CD4-positive, alpha-beta T cell treated with Interferon gamma for 1 hour (primary cell): ENCODE results near the gene PIP5K1B.

ENCODE experiments used
- DNase-seq: peaks from one replicate; pipeline ENCODE4 v3.0.0-alpha.2; 2020

PIP5K1B gene

GRCh38 chr9:68822596-68823165 is 117.6 kb downstream of the PIP5K1B start:
- no peak for DNase-seq

- no peak for DNase-seq
Observed at GRCh38 chr9:68825762-68826472, 120.9 kb downstream of the PIP5K1B start.

GRCh38 chr9:68827837-68828744 is 123.1 kb downstream of the PIP5K1B start:
- no peak for DNase-seq

GRCh38 chr9:68832101-68832500 is 127.1 kb downstream of the PIP5K1B start:
- DNase-seq = no peak

GRCh38 chr9:68832861-68833518 is 128.0 kb downstream of the PIP5K1B start:
- no peak for DNase-seq

GRCh38 chr9:68834931-68835520 is 130.0 kb downstream of the PIP5K1B start:
- no peak for DNase-seq

GRCh38 chr9:68836788-68837187 is 131.7 kb downstream of the PIP5K1B start:
- DNase-seq = no peak

GRCh38 chr9:68838245-68838644 is 133.2 kb downstream of the PIP5K1B start:
- no peak for DNase-seq

- no peak for DNase-seq
Observed at GRCh38 chr9:68841276-68842052, 136.4 kb downstream of the PIP5K1B start.

- no peak for DNase-seq
Observed at GRCh38 chr9:68842568-68842967, 137.5 kb downstream of the PIP5K1B start.

- DNase-seq = no peak
Observed at GRCh38 chr9:68843239-68843638, 138.2 kb downstream of the PIP5K1B start.

GRCh38 chr9:68844157-68844556 is 139.1 kb downstream of the PIP5K1B start:
- DNase-seq = no peak

GRCh38 chr9:68844631-68845612 is 139.9 kb downstream of the PIP5K1B start:
- peak; percentile 19 for DNase-seq

GRCh38 chr9:68847765-68848164 is 142.7 kb downstream of the PIP5K1B start:
- no peak for DNase-seq

GRCh38 chr9:68851657-68852056 is 146.6 kb downstream of the PIP5K1B start:
- DNase-seq = no peak

- no peak for DNase-seq
Observed at GRCh38 chr9:68852941-68853340, 147.9 kb downstream of the PIP5K1B start.

- DNase-seq = no peak
Observed at GRCh38 chr9:68859347-68859746, 154.3 kb downstream of the PIP5K1B start.

GRCh38 chr9:68860419-68860818 is 155.4 kb downstream of the PIP5K1B start:
- DNase-seq = no peak

GRCh38 chr9:68861436-68861835 is 156.4 kb downstream of the PIP5K1B start:
- DNase-seq = no peak

- no peak for DNase-seq
Observed at GRCh38 chr9:68867066-68867465, 162.0 kb downstream of the PIP5K1B start.

- no peak for DNase-seq
Observed at GRCh38 chr9:68869022-68869421, 164.0 kb downstream of the PIP5K1B start.
